Testis (tissue), 3 donors: ENCODE measurements around the gene GSN. TPM values are rescaled to one million over a fixed set of nuclear protein-coding genes. Genes with fewer than 3 reads are reported as not detected.

Experiments
- DNase-seq: peaks from one replicate; pipeline ENCODE4 v3.0.0-alpha.2; 2019
- H3K27ac ChIP-seq, 2 donors: fragments of 200-600 bp; sonication (generic); one replicate each; pipeline ENCODE4 v1.5.1; 2019
- H3K27me3 ChIP-seq: fragments of 200-600 bp; sonication (generic); one replicate; pipeline ENCODE4 v1.5.1; 2019
- H3K36me3 ChIP-seq: fragments of 200-600 bp; sonication (generic); one replicate; pipeline ENCODE4 v1.5.1; 2017; ENCODE audit warnings: low read depth; ENCODE audit errors: missing control alignments
- H3K4me1 ChIP-seq: fragments of 200-600 bp; sonication (generic); one replicate; pipeline ENCODE4 v1.5.1; 2019
- H3K4me3 ChIP-seq, 2 donors: fragments of 200-600 bp; sonication (generic); one replicate each; pipeline ENCODE4 v1.5.1; 2017 to 2019
- H3K9me3 ChIP-seq: fragments of 200-600 bp; sonication (generic); one replicate; pipeline ENCODE4 v1.5.1; 2017
- CTCF ChIP-seq, 3 experiments: fragments of 450-650 bp in 2 of 3; fragments of 200-600 bp in 1 of 3; sonication (generic) in 1 of 3; IDR thresholded peaks; one replicate each; pipeline ENCODE4 v1.5.1; 2016 to 2019; ENCODE audit warnings: antibody characterized with exemption in 3 of 3, mild to moderate bottlenecking in 2 of 3, moderate library complexity in 1 of 3
- POLR2A ChIP-seq: fragments of 450-650 bp; IDR thresholded peaks from one replicate; pipeline ENCODE4 v1.6.1; 2017; ENCODE audit warnings: antibody characterized with exemption, mild to moderate bottlenecking, moderate library complexity
- intact Hi-C: fragments of 100-400 bp; cut with DNase I; formaldehyde crosslinking; loops from one replicate; pipeline ENCODE4 v1.15.1; 2023; ENCODE audit warnings: low total_unique reads
- polyA plus RNA-seq: library from polyadenylated mRNA; stranded (reverse); fragments of 350-450 nt; fragmentation: Illumina TruSeq; extraction: RNeasy Lipid Tissue Mini Kit (QIAGEN cat#74804); gene quantifications from one replicate; pipeline ENCODE4 v1.2.3, GENCODE V29; 2014; ENCODE audit warnings: low read depth, low replicate concordance; ENCODE audit not compliant: insufficient read depth
- total RNA-seq, 2 donors: library from RNA; depleted of rRNA; stranded (reverse); fragments of >200 nt; gene quantifications; one replicate each; pipeline ENCODE4 v1.2.3, GENCODE V29; 2016

The GSN gene
- total and polyA plus RNA-seq, 3 donors from 2014 or later = 206 to 392 (median 356) TPM

- no peak for TF ChIP-seq POLR2A
- TF ChIP-seq CTCF (IDR thresholded peaks at IDR 0.05) = no peak
- Histone ChIP-seq H3K9me3 (no peaks in the 10 kb centered on the region), H3K27ac (no peak overlapping the region), H3K36me3 (no peaks in the 10 kb centered on the region), H3K27me3 (no peaks in the 10 kb centered on the region), H3K4me1 (no peaks in the 10 kb centered on the region), H3K4me3 (no peak overlapping the region)
- intact Hi-C loops = no loop called here
- no peak for DNase-seq
These were observed 112.9 kb downstream of the GSN start for GRCh38 chr9:121380846-121381245.

Other genes starting within 250 kb of the GSN start
- 1 to 10 TPM; 5.1 to 8.0 TPM for gene C5, start 217.9 kb upstream of the GSN start, total RNA-seq
- gene C5, start 217.9 kb upstream of the GSN start, polyA plus RNA-seq = 3.2 TPM
- gene CNTRL, start 193.2 kb upstream of the GSN start, total RNA-seq = 10 to 100 TPM; 57.7 to 94.7 TPM
- gene CNTRL, start 193.2 kb upstream of the GSN start, polyA plus RNA-seq = 42.4 TPM
- 10 to 100 TPM; 44.6 to 51.1 TPM for gene RAB14, start 66.3 kb upstream of the GSN start, total RNA-seq
- gene RAB14, start 66.3 kb upstream of the GSN start, polyA plus RNA-seq = 66.7 TPM
- 10 to 100 TPM; 49.7 to 53.6 TPM for gene STOM, start 102.1 kb downstream of the GSN start, total RNA-seq
- gene STOM, start 102.1 kb downstream of the GSN start, polyA plus RNA-seq = 82.3 TPM
- gene GGTA1, start 231.7 kb downstream of the GSN start, total RNA-seq = 1 to 10 TPM; 2.2 to 2.4 TPM
- gene GGTA1, start 231.7 kb downstream of the GSN start, polyA plus RNA-seq = 8.9 TPM